ENCODE data around the gene SLC39A3.

The SLC39A3 gene, protein sequence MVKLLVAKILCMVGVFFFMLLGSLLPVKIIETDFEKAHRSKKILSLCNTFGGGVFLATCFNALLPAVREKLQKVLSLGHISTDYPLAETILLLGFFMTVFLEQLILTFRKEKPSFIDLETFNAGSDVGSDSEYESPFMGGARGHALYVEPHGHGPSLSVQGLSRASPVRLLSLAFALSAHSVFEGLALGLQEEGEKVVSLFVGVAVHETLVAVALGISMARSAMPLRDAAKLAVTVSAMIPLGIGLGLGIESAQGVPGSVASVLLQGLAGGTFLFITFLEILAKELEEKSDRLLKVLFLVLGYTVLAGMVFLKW

GRCh38 chr19:2739602-2740313 lies at the start of gene SLC39A3:
Gene SLC39A3, minus strand, starts transcription at chr19:2740017. Its CDS starts 2,760 bp downstream, at chr19:2737257.
- DNase-seq = peak; percentile 96

GRCh38 chr19:2788237-2788636 lies 48.4 kb upstream of the SLC39A3 start:
- no peak for DNase-seq

GRCh38 chr19:2787115-2787514 lies 47.3 kb upstream of the SLC39A3 start:
- no peak for DNase-seq

GRCh38 chr19:2785244-2785997 lies 45.6 kb upstream of the SLC39A3 start, which contains the start of gene THOP1:
Gene THOP1, plus strand, starts transcription at chr19:2785503. Its CDS starts 160 bp downstream, at chr19:2785663.
- DNase-seq = peak; percentile 98

GRCh38 chr19:2783781-2784145 lies 43.9 kb upstream of the SLC39A3 start:
- no peak for DNase-seq

GRCh38 chr19:2782936-2783780 lies 43.3 kb upstream of the SLC39A3 start, which contains the start of gene SGTA:
Gene SGTA, minus strand, starts transcription at chr19:2783273. Its CDS starts 14,205 bp downstream, at chr19:2769068.
- DNase-seq = peak; percentile 98

GRCh38 chr19:2782329-2782935 lies 42.6 kb upstream of the SLC39A3 start:
- no peak for DNase-seq

DNA sequence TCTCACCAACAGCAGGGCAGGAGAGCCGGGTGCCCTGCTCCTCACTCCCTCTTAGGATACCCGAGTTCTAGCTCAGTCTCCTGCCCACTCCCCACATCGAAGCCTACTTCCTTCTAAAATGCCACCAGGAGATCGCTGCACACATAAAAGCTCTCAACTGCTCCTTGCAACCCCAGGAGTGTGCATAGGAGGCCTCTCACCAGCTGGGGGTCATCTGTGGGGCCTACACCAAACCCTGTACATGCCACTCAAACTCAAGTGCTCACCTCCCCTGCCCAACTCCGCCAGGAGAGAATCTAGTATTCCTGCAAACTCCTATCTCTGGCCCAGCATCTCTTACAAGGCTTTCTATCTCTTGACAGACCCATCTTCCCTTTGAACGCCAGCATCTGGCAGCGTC lies 40.5 kb upstream of the SLC39A3 start:
- DNase-seq = no peak

GRCh38 chr19:2779121-2779740 lies 39.4 kb upstream of the SLC39A3 start:
- DNase-seq = no peak

DNA sequence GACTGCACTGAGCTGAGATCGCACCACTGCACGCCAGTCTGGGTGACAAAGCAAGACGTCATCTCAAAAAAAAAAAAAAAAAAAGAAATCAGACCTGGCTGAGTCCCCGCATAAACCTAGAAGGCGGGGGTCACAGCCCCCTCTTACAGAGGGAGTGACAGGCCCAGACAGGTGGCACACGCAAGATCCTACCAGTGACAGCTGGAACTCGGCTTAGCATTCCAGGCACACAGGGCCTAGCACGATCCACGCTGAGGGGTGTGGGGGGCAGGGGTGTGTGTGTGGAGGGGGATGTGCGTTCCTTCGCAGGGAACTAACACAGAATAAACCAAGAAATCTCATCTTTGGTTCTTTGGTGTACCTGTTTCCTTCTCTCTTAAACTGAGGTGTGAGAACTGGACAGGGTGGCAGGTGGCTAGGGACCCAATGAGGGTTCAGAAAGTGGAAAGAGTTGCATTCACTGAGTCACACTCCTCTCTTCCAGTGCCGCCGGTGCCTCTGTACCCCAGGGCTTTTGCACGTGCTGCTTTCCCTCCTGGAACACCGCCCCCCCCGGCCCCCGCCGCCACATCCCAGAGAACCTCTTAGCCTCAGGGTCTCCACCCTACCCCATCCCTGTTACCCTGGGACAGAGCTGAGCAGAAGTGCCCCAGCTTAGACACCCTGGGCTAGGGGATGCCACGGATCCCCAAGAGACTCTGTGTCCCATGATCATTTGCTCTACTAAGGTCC lies 38.3 kb upstream of the SLC39A3 start:
- DNase-seq = no peak

DNA sequence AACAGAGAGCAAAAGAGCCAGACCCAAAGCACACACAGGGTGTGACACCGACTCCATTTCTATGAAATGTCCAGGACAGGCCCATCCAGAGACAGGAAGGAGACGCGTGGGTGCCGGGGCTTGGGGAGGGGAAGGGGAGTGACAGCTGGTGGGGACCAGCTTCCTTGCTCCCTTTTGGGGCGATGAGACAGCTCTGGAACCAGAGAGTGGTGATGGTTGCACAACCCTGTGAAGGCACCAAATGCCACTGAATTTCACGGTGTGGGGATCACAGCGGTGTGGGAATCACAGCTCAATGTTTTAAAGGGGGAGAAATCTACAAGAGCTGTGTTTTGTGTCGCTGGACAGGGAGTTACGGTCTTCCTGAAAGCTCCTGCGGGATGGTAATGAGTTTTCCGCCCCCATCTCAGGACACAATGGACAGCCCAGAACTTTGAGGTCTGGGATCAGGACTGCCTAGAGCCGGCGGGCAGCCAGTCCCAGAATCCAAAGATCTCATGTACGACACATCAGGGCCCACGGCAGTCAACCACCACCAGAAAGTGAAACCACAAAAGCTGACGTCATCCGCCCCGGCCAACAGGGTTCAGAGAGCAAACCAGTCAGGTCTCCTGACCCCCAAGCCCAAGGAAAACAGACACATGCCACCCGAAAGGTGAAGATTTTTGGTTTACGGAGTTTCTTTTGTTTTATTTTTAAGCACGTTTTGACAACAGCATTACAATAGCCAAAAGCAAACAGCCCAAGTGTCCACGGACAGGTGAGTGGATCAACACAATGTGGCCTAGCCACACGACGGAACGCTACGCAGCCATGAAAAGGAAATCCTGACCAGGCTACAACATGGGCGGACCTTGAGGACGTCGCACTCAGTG lies 36.0 kb upstream of the SLC39A3 start:
- no peak for DNase-seq

DNA sequence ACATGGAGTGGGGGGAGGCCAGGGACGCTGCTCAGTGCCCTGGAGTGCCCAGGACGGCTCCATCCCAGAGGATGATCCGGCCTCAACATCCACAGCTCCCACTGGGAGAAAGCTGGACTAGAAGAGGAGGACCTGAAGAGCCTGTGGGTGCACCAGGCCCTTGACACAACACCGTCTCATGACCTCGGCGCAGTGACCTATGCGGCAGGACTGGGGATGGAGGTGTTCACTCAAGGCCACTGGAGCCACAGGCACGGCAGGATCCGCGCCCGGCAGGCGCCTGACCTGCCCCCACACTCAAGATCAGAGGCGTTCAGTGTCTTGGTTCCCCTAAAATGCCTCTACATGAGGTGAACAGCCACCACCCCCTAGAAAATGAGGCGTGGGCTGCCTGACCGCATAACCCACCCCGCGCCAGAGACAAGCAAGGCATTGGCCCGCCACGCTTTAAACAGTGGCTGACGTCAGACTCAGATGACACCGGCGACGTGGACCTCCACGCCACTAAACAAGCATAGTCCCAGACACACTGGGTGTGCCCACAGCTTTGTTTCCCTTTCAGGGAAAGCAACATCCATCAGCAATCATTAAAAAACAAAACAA lies 35.2 kb upstream of the SLC39A3 start:
- DNase-seq = no peak

DNA sequence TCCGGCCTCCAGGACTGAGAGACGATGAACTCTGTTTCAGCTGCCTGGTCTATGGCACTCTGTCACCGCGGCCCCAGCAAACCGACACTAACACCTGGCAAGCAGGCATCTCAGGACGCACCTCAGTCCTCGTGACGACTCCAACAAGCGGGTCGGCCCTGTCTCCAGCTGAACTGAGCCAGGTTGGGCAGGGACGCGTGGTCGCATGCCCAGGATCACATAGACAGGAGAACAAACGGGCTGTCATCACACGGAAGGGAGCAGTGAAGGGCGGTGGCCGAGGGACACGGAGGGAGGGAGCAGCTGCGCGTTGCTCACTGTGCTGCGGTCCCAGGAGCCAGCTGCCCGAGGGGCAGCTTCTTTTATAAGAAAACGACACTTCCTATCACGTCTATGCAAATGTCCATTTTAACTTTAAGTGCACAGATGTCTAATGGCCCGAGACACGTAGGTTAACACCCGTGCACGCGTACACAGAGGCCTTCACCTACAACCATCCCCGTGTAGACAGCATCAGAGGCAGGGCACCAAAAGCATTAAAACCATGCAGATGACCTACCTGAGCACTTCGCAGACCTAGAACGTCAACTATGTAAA lies 34.4 kb upstream of the SLC39A3 start:
- DNase-seq = no peak

DNA sequence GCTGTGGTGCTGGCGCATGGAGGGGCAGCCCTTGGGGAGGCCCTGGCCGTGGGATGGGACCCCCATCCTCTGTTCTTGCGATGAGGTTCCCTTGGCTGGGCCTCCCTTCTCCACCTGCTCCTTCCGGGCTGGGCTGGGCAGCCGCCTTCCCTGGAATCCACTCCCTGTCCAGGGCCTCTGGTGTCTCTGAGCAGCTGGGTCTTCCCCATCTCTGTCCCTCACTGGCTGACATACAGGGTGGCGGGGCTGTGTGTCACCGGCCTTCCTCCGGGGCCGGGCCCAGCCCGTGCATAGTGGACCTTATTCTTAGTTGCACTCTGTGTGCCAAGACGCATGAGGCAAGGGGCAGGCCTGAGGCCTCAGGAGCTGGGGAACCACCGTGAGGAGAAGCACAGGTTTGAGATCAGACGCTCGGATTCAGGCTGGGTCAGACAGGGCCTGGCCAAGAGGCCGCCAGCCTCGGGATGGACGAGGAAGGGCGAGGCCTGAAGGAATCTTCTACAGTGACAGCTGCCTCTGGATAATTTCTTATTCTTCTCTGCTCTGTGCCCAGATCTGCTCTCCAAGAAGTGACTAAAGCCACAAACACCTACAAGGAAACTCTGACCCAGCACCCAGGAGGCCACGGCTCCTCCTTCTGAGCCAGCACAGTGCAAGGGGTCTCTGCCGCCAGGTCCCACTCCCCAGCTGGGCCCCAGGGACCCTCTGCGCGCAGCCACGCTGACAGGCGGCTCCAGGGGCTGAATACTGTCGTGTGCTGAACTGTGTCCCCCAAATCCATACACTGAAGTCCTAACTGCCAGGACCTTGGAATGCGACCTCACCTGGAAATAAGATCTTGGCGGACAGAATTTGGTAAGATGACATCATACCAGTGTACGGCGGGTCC lies 32.2 kb upstream of the SLC39A3 start:
- no peak for DNase-seq

GRCh38 chr19:2770055-2771013 lies 30.5 kb upstream of the SLC39A3 start:
- no peak for DNase-seq

DNA sequence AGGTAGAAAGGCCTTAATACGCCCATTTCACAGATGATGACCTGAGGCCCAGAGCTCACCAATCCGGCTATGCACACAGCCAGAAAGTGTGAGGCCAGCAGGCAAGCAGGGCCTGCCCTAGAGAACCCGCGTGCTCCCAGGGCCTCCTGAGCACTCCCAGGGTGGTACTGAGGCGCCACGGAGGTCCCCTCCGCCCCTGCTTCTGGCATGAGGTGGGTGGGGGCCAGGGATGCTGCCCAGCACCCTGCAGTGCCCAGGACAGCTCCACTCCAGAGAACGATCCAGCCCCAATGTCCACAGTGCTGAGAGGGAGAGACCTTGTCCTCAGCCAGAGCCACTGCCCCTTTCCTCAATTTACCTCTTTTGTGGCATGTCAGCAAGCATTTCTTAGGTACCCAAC lies 29.4 kb upstream of the SLC39A3 start:
- no peak for DNase-seq

All from NCI-H774 (cell line).